IMR-90 (cell line): ENCODE measurements around the gene CCDC12. TPM values are rescaled to one million over a fixed set of nuclear protein-coding genes. Genes with fewer than 3 reads are reported as not detected.

ENCODE experiments used
- ATAC-seq: fragments of 200-7000 bp; cut with Tn5 transposase; 2 replicates; pipeline ENCODE4 v1.9.1; 2020; ENCODE audit warnings: low read depth, mild to moderate bottlenecking, moderate library complexity
- BruUV-seq: library from RNA; stranded (reverse); fragments of 400-500 nt; replicated peaks from 2 replicates; lab custom pipeline; 2021; lab: Mats Ljungman, UMichigan
- CTCF ChIA-PET: fragments of 300-600 bp; formaldehyde crosslinking; extraction: SDS; loops from one replicate; lab custom pipeline; 2021; ENCODE audit warnings: antibody characterized with exemption; lab: Yijun Ruan, JAX
- POLR2A ChIA-PET: fragments of 300-600 bp; sonication (Branson Sonifier 250); formaldehyde crosslinking; loops from one replicate; lab custom pipeline; 2022; ENCODE audit warnings: antibody characterized with exemption; ENCODE audit not compliant: unreplicated experiment; lab: Charles Lee
- DNase-seq: peaks from one replicate; pipeline ENCODE4 v3.0.0; 2013
- H2AFZ ChIP-seq: replicated peaks from 2 replicates; pipeline ENCODE3; 2013; ENCODE audit warnings: low read length, mild to moderate bottlenecking; ENCODE audit not compliant: poor library complexity
- H2AK5ac ChIP-seq: 2 replicates; pipeline ENCODE4 v1.6.1; 2013; ENCODE audit warnings: low read depth, low read length, inconsistent platforms
- H2AK9ac ChIP-seq: replicated peaks from 2 replicates; pipeline ENCODE3; 2013; ENCODE audit warnings: mild to moderate bottlenecking, low read depth, low read length, moderate library complexity; ENCODE audit not compliant: poor library complexity
- H2BK120ac ChIP-seq: 2 replicates; pipeline ENCODE4 v1.6.1; 2013; ENCODE audit warnings: low read depth, low read length, inconsistent platforms
- H2BK15ac ChIP-seq: 3 replicates; pipeline ENCODE4 v1.6.1; 2013; ENCODE audit warnings: low read depth, low read length, inconsistent platforms
- H2BK20ac ChIP-seq: 2 replicates; pipeline ENCODE4 v1.6.1; 2013; ENCODE audit warnings: low read depth, mild to moderate bottlenecking, inconsistent platforms, low read length, moderate library complexity
- H2BK5ac ChIP-seq: 2 replicates; pipeline ENCODE4 v1.6.1; 2013; ENCODE audit warnings: mild to moderate bottlenecking, low read depth, low read length, inconsistent platforms; ENCODE audit not compliant: poor library complexity, severe bottlenecking
- H3K14ac ChIP-seq: replicated peaks from 2 replicates; pipeline ENCODE4 v1.6.1; 2013; ENCODE audit warnings: low read depth, low read length, inconsistent platforms
- H3K18ac ChIP-seq: 2 replicates; pipeline ENCODE4 v1.6.1; 2013; ENCODE audit warnings: low read depth, low read length, control low read depth
- H3K23ac ChIP-seq: 2 replicates; pipeline ENCODE4 v1.6.1; 2013; ENCODE audit warnings: low read depth, low read length, inconsistent platforms
- H3K27ac ChIP-seq: 2 replicates; pipeline ENCODE4 v1.5.1; 2013; ENCODE audit warnings: mild to moderate bottlenecking, control low read depth, low read length; ENCODE audit not compliant: insufficient read depth
- H3K27me3 ChIP-seq: 2 replicates; pipeline ENCODE4 v1.6.1; 2013; ENCODE audit warnings: low read length; ENCODE audit not compliant: control insufficient read depth, insufficient read depth
- H3K36me3 ChIP-seq: 2 replicates; pipeline ENCODE4 v1.6.1; 2013; ENCODE audit warnings: low read length, mixed read lengths; ENCODE audit not compliant: control insufficient read depth, insufficient read depth
- H3K4ac ChIP-seq: 2 replicates; pipeline ENCODE4 v1.6.1; 2013; ENCODE audit warnings: low read depth, low read length, inconsistent platforms
- H3K4me1 ChIP-seq: 2 replicates; pipeline ENCODE4 v1.6.1; 2013; ENCODE audit warnings: low read length, mixed read lengths; ENCODE audit not compliant: control insufficient read depth, insufficient read depth
- H3K4me2 ChIP-seq: 2 replicates; pipeline ENCODE4 v1.6.1; 2013; ENCODE audit warnings: low read depth, mild to moderate bottlenecking, control low read depth, low read length, moderate library complexity
- H3K4me3 ChIP-seq: 2 replicates; pipeline ENCODE4 v1.5.1; 2013; ENCODE audit warnings: low read depth, mild to moderate bottlenecking, control low read depth, low read length, moderate library complexity; ENCODE audit not compliant: insufficient read depth
- H3K56ac ChIP-seq: 2 replicates; pipeline ENCODE4 v1.6.1; 2013; ENCODE audit warnings: low read length, inconsistent platforms; ENCODE audit not compliant: insufficient read depth; ENCODE audit errors: extremely low read depth
- H3K79me1 ChIP-seq, 2 experiments: 2 replicates each; pipeline ENCODE4 v1.6.1; 2013; ENCODE audit warnings: low read length in 2 of 2, inconsistent platforms in 1 of 2, low read depth in 1 of 2
- H3K9ac ChIP-seq: 2 replicates; pipeline ENCODE4 v1.6.1; 2013; ENCODE audit warnings: low read depth, low read length, control low read depth
- H3K9me1 ChIP-seq: 2 replicates; pipeline ENCODE4 v1.6.1; 2013; ENCODE audit warnings: low read length, inconsistent platforms; ENCODE audit not compliant: insufficient read depth
- H3K9me3 ChIP-seq: 2 replicates; pipeline ENCODE4 v1.6.1; 2013; ENCODE audit warnings: low read length; ENCODE audit not compliant: control insufficient read depth, insufficient read depth
- H4K20me1 ChIP-seq: 2 replicates; pipeline ENCODE4 v1.6.1; 2013; ENCODE audit warnings: low read length, inconsistent platforms; ENCODE audit not compliant: insufficient read depth
- H4K5ac ChIP-seq: 2 replicates; pipeline ENCODE4 v1.6.1; 2013; ENCODE audit warnings: mild to moderate bottlenecking, low read depth, low read length, control low read depth
- H4K8ac ChIP-seq, 2 experiments: 2 replicates each; pipeline ENCODE4 v1.6.1; 2013; ENCODE audit warnings: low read depth in 2 of 2, low read length in 2 of 2, control low read depth in 1 of 2, inconsistent platforms in 1 of 2
- H4K91ac ChIP-seq: 2 replicates; pipeline ENCODE4 v1.6.1; 2013; ENCODE audit warnings: low read depth, low read length, inconsistent platforms; ENCODE audit not compliant: insufficient read depth
- BHLHE40 ChIP-seq: fragments of 150-350 bp; IDR thresholded peaks from 2 replicates; pipeline ENCODE4 v1.6.1; 2016; ENCODE audit warnings: mild to moderate bottlenecking, low read depth, low read length
- NFE2L2 ChIP-seq: fragments of 150-350 bp; IDR thresholded peaks from 2 replicates; pipeline ENCODE4 v1.6.1; 2016; ENCODE audit warnings: low read depth, mild to moderate bottlenecking, low read length
- POLR2A ChIP-seq: IDR thresholded peaks from 2 replicates; pipeline ENCODE4 v1.6.1; 2012; ENCODE audit warnings: mild to moderate bottlenecking, low read depth, low read length
- SMC3 ChIP-seq: fragments of 150-350 bp; IDR thresholded peaks from 2 replicates; pipeline ENCODE4 v1.6.1; 2016; ENCODE audit warnings: low read depth, mild to moderate bottlenecking, antibody characterized with exemption, low read length, moderate library complexity
- WGBS, 2 experiments: methylation state at CpG; one replicate each; pipeline versions ENCODE4 v1.1.5 to v1.1.7; 2013; ENCODE audit warnings: missing lambda C conversion rate in 2 of 2; ENCODE audit not compliant: insufficient read length in 1 of 2; ENCODE audit errors: extremely low coverage in 2 of 2; 5-methylcytosine and 5-hydroxymethylcytosine counted together
- dilution Hi-C: fragments of 300-500 bp; cut with HindIII; formaldehyde crosslinking; loops from one replicate; pipeline ENCODE4 v1.14.3; 2018; ENCODE audit warnings: low sequenced_read_pairs; ENCODE audit not compliant: unreplicated experiment
- in situ Hi-C: fragments of 300-500 bp; cut with MboI; formaldehyde crosslinking; loops from 3 replicates; pipeline ENCODE4 v1.14.3; 2019; ENCODE audit warnings: low sequenced_read_pairs, inconsistent platforms, mixed read lengths
- intact Hi-C: fragments of 100-400 bp; cut with micrococcal nuclease; formaldehyde crosslinking; loops from 2 replicates; pipeline ENCODE4 v1.10.0; 2022
- polyA plus RNA-seq, 3 experiments: library from polyadenylated mRNA; depleted of rRNA; stranded (reverse); fragments of >200 nt; gene quantifications; 2 replicates each; pipeline ENCODE4 v1.2.3, GENCODE V29; 2012; ENCODE audit warnings: low replicate concordance in 1 of 3
- total RNA-seq: library from RNA; depleted of rRNA; stranded (reverse); fragments of >200 nt; gene quantifications from 2 replicates; pipeline ENCODE4 v1.2.3, GENCODE V29; 2012

The CCDC12 gene
- total and polyA plus RNA-seq, 2 of the 4 experiments (the other 2 are of a cell fraction), result 15.2 to 35.1 TPM

- H3K27me3 ChIP-seq, result no peaks in the 10 kb centered on the region
- peaks cover 44 to 87% of the 10 kb centered on the region in 2 experiments for H3K79me1 ChIP-seq
- H3K4ac ChIP-seq, result no peak overlapping the region
- no peak overlapping the region for H2BK20ac ChIP-seq
- no peak for TF ChIP-seq SMC3
- no peak for TF ChIP-seq POLR2A
- TF ChIP-seq NFE2L2, result no peak
- TF ChIP-seq BHLHE40, result no peak
- no peak for ATAC-seq
- H3K4me2 ChIP-seq, result no peak overlapping the region
- H2AFZ ChIP-seq, result no peak overlapping the region
- 87% methylated on average over 3 of the region's 5 CpGs; no CpG with 5 or more reads in 1 of the 2 experiments for WGBS, 2 experiments
- H3K14ac ChIP-seq, result no peak overlapping the region
- no peaks in the 10 kb centered on the region for H3K9me3 ChIP-seq
- no peak overlapping the region; the same call in 1 of the 2 replicates for H3K18ac ChIP-seq
- BruUV-seq, result no TSS peak
- H2AK9ac ChIP-seq, result no peak overlapping the region
- H3K4me3 ChIP-seq, result no peak overlapping the region
- no peak overlapping the region for H3K9ac ChIP-seq
- no peak overlapping the region; the same call in 1 of the 2 replicates for H4K5ac ChIP-seq
- H2BK15ac ChIP-seq, result no peak overlapping the region
- H3K4me1 ChIP-seq, result peaks cover 18% of the 10 kb centered on the region
- no peak for DNase-seq
- CTCF ChIA-PET, result no interaction called here
- in situ Hi-C loops, result no loop called here
- peaks cover 45% of the 10 kb centered on the region for H3K9me1 ChIP-seq
- POLR2A ChIA-PET, result no interaction called here
- H3K36me3 ChIP-seq, result 0 out of 2 replicates have a peak, but pooled peaks cover 1% of the 10 kb centered on the region
- peaks cover 87% of the 10 kb centered on the region for H4K20me1 ChIP-seq
- H2BK120ac ChIP-seq, result no peak overlapping the region
- dilution Hi-C loops, result no loop called here
- H3K23ac ChIP-seq, result no peak overlapping the region
- no peak overlapping the region for H4K8ac ChIP-seq
- no peak overlapping the region for H2BK5ac ChIP-seq
- H3K56ac ChIP-seq, result no peak overlapping the region
- no peak overlapping the region for H2AK5ac ChIP-seq
- intact Hi-C loops, result no loop called here
- H3K27ac ChIP-seq, result peak overlapping the region; percentile 8; the same call in 1 of the 2 replicates
- no peak overlapping the region for H4K91ac ChIP-seq
Measured at GRCh38 chr3:46955157-46955556, 21.4 kb downstream of the CCDC12 start.
